COLO668 (cell line): ENCODE data around the gene PDE6D.
A peak's percentile ranks its signal among the peaks of the same experiment; 100 is the strongest.
"Not testable (repeated sequence)": the region's sequence is repeated elsewhere in the genome, so short reads cannot be mapped to it uniquely, and the experiment has no call there.

ENCODE experiments used
- DNase-seq: peaks from one replicate; lab custom pipeline; 2025; ENCODE audit not compliant: unreplicated experiment; lab: John Stamatoyannopoulos, UW

Gene PDE6D

DNA sequence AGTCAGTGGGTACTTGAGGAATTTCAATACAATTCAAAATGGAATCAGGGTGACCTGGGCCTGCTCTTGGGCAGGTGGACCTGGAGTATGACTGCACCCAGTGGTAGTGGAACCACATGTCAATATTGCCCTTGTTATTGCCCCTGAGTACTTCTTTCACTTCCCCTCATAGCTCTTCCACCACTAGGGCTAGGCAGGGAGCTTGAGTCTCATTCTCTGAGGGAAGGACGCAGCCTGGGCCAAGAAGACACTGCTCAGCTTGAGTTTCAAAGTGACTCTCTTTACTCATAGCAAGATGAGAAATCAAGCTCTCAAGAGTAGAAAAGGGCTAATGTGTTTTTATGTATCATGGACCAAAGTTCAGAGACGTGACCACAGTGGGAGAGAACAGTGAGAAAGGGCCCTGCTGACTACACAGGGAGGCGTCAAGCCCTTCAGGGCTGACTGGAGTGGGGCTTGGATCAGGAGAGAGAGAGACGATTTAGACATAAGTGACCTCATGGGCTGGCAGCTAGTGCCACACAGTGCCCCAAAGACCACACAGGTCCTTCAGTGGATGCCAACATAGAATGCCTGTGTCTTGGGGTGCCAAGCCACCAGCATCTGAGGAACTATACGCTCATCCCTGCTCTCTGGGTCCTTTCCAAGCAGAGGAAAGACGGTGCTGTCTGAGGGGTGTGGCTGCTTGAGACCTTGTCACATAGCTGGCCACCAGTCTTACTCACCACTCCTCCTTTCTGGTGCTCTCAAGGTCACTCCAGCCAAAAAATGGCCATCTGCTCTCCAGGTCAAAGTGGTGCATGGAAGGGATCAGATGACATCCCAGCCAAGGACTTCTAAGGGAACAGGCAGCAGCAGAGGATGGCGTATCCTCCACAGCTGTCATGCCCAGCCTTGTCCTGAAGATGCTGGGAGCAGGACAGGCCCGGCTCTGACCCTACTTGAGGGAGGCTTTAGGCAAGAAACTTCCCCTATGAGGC lies 59.8 kb downstream of the PDE6D start:
- DNase-seq: no peak

DNA sequence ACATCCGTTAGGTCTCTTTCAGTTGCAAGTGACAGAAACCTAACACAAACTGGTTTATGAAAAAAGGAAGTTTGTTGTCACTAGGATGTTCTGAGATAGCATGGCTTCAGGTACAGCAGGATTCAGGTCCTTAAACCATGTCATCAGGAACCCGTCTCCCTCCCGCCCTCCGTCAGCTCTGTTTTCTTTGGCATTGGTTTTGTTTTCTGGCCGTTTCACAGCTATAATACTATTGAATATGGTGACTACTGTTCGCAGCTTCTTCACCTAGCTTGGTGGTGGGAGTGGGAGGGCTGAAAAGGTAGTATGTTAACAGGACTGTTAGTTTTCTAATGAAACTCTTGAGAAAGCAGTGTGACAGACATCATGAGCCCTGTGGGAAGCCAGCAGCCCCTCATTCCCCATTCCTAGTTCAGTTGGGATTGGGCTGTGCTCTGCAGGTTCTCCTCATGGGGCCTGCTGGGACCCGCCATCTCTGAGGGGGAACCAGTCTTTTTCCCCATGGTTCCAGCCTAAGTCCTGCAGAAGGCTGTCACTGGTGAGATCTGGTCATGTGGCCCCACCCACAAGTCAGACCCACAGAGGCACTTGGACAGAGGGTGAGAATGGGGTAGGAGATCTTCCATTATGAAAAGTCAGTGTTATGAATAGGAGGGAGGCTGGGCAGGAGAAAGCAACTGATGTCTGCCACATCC lies 60.6 kb downstream of the PDE6D start:
- DNase-seq: no peak

DNA sequence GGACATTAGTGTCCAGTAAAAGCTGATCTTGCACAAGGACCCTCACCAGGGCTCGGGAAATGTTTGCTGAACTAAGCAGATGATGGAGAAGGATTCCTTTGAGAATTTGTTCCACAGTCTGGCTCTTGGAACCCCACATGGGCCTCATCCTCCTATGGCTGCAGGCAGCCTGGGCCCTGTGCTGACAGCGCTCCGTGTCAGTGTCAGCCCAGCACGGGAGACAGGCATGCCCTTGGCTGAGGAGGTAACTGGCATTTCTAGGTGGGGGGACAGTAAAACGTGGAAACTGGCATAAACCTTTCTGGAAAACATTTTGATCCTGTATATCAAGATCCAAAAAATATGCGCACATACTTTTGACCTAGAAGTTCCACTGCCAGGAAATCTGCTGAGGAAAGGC lies 62.3 kb downstream of the PDE6D start:
- no peak for DNase-seq

DNA sequence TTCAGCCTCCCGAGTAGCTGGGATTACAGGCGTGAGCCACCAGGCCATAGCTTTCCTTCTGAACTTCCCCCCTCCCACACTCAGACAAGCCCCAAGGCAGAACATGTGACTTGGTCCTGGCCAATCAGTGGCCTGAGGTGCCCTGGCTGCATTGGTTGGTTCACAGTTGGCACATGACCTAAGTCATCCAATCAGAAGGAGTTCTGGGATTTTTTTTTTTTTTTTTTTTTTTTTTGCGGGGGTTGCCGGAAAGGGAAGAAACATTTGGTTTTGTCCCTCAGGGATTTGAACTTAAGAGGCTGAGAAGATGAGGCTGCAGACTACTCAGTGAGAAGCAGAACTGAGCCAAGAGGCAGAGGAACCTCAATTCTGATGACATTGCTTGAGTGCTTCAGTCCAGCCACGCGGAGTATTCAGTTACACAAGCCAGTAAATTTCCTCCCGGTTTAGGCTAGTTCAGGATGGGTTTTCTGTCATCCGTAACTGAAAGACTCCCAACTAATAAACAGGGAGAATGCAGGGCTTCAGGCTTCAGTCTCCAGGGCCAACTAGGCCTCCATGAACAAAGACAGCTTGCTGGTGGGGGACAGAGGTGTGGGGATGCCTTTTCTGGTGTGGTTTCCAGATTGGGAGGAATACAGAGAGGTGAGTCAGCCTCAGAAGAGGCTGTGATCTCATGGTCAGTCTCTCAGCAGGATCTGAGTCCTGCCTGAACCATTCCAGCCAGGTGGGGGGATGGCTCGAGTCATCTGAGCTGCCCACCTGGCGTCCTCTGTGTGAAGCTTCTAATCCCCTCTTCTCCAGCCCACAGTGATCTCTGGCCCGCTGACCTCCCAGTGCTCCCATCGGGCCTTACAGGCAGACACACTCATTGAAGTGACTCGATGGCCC lies 63.6 kb downstream of the PDE6D start:
- DNase-seq: no peak

DNA sequence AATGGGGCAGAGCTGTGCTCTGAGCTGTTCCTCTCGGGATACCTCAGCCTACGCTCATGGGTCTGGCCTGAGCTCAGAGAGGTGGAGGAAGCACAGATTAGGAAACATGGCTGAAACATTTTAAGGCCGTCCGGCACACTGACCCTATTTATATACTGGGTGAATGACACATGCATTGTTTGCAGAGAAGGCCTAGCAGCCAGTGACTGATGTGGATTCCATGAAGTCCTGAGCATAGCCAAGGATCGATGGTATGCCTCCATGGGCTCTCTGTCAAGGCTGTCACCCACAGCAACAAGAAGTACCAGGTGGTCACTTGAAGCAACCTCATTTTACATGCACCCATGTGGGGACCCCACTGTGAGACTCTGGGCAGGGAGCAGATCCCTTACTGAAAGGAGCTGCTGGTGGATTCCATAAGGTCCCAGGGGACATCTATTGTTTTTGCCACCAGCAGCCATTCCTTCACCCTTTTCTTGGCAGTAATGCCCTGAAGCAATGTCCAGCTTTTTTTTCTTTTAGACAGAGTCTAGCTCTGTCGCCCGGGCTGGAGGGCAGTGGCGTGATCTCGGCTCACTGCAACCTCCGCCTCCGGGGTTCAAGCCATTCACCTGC lies 64.3 kb downstream of the PDE6D start:
- DNase-seq: no peak

DNA sequence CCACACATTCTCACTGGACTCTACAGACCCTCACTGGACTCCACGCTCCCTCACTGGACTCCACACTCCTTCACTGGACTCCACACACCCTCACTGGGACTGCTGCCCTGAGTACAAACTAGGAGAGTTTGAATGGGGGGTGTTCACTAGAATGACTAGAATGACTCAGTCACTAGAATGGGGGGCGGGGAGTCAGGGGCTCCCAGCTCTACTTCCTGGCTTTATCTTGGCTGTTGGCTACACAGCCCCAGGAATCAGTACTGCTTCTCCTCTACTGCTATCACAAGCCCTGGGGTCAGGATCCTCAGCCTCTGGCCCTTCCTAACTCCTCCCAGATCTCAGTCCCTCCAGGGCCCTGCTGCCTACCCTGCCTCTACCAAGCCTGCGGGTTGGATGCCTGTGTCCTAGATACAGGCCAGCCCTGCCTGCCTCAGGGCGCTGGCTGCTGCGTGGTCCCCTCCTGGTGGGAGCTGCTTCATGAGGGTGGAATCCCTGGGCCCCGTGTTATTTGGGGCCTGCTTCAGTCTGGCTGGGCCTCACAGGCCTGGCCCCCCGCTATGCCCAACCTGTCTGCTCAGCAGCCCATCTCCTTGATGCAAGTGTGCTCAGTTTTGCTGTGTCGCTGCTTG lies 65.0 kb downstream of the PDE6D start:
- no peak for DNase-seq

DNA sequence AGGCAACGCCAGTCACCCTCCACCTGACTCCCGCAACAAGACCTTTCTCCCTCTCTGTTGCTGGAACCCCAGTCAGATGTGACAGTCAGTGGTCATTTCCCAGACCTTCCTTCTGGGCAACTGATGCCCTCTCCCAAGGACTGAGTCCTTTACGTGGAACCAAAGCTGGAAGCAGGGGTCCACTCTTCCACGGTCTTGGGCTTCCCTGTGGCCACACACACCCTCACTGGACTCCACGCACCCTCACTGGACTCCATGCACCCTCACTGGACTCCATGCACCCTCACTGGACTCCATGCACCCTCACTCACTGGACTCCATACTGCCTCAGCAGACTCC lies 65.6 kb downstream of the PDE6D start:
- no peak for DNase-seq

DNA sequence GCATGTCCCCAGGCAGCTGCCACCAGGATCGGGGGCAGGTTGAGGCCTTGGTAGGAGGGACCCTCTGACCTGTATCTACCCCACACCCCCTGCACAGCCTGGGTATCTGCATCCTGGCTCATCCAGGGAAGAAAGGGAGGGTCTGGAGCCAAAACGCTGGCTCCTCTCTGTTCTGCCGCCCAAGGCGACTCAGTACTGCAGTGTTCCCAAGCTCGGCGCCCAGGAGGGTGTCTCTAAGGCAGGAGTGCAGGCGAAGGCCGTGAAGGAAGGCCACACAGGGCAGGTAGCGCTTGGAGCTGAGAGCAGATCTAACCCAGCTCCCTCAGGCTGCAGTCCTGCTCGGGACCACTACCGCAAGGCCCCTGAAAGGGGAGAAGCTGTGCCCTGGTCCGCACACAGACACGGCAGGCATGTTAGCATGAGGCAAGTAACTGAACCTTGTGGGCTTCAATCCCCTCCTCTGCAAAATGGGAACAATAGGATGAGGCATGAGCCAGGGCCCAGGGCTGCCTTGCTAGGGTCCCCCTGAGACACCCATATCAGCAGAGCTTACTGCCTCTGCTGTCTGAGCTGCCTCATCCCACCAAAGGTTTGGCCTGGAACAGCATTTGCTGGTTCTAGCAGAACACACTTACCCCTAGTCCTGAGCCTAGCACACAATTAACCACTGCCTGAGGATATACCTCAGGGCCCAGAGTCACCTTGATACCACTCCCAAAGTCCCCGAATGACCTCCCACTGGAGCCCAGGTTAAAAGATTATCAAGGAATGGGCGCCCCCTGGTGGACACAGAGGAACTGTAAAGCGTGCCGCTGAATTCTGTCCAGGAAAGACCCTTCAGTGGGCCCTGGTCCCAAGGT lies 66.2 kb downstream of the PDE6D start:
- peak; percentile 84 for DNase-seq

DNA sequence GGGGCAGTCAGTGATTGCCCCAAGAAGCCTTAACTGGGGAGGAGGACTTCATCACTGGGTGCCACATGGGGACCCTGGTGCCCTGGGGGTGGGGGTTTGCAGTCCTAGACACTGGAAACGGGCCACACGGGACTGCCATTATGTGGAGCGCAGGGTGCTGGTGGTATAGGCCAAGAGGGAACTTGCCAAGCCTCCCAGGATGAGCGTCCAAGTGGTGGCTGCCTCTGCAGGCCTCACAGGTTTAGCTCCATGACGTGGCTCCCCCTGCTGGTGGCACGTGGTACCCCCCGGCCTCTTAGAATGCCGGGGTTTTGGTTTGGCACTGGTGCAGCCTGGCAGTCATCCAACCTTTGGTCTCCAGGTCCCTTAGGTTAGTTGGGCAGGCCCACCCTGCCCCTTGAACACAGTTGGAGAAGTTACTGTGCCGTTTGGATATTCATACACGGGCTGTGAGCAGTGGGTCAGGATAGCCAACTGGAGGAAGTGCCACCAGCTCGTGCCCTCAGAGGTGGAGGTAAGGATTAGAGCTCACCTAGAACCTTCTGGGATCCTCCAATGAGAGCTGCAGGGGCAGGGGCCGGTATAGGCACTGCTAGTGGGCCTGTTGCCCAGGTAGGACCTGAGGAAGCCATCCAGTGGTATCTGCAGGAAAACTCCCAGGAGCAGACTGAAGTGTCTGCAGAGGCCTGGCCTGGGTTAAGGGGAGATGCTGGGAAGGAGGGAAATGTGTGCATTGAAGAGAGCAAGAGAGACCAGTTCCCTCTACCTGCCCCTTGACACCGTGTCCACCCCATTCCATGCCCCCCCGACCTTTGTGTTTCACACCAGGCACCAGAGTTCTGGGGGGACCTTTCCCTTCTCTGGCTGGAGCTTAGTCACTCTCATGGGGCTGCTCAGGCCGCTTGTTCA lies 67.1 kb downstream of the PDE6D start:
- peak; percentile 88 for DNase-seq

DNA sequence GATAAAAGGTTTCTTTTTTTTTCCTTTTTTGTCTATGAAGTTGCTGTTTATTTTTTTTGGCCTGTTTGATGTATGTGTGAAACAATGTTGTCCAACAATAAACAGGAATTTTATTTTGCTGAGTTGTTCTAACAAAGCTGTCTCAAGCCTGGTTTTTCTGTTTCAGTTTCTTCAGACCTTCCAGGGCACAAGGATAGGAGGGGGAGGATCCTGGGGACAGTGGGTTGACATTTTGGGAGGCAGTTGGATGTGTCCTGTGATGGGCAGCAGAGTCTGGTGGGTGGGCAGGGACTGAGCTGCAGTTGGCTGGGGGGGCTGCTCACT lies 67.7 kb downstream of the PDE6D start:
- not testable (repeated sequence) for DNase-seq

DNA sequence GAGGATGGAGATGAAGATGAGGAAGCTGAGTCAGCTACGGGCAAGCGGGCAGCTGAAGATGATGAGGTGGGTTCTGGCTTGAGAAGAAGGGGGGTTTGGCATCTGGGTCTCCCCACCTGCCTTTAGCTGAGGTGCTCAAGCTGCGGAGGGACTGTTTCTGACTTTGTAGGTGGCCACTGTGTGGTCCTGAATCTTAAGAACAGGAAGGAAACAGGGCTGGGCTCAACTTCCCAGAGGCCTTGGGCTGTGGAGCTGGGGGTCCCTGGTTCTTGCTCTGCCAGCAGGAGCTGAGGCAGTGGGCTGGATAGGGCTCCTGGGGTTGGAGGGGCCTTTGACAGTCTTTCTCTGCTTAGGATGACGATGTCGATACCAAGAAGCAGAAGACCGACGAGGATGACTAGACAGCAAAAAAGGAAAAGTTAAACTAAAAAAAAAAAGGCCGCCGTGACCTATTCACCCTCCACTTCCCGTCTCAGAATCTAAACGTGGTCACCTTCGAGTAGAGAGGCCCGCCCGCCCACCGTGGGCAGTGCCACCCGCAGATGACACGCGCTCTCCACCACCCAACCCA lies 68.5 kb downstream of the PDE6D start:
- not testable (repeated sequence) for DNase-seq

DNA sequence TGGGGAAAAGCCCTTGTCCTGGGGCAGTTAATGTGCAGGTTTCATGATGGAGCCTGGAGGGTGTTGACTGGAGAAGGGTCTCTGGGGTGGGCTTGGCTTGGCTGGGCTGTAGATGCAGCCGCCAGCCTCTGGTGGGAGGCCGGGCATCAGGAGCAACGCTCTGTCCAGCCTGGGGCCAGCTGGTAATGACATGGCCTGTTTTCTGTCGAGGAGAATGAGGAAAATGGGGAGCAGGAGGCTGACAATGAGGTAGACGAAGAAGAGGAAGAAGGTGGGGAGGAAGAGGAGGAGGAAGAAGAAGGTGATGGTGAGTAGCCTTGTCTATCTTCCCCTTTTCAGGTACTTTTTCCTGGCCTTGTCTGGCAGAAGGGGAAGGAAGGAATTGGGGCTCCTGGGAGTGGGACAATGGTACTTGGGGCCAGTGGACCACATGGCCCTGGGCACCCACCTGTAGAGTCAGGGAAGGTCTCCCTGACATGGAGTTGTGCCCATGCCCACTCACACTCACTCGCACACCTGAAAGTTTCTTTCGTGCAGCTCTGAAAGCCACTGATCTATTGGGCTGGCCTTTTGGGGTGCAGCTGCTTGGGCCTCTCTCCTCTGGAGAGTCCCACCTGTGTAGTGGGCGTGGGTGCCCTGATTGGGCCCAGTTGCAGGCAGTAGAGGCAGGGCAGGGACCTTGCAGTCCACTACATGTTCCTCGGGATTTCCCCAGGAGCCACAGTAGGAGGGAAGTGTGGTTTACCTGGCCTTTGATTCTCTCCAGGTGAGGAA lies 69.2 kb downstream of the PDE6D start:
- DNase-seq: no peak

DNA sequence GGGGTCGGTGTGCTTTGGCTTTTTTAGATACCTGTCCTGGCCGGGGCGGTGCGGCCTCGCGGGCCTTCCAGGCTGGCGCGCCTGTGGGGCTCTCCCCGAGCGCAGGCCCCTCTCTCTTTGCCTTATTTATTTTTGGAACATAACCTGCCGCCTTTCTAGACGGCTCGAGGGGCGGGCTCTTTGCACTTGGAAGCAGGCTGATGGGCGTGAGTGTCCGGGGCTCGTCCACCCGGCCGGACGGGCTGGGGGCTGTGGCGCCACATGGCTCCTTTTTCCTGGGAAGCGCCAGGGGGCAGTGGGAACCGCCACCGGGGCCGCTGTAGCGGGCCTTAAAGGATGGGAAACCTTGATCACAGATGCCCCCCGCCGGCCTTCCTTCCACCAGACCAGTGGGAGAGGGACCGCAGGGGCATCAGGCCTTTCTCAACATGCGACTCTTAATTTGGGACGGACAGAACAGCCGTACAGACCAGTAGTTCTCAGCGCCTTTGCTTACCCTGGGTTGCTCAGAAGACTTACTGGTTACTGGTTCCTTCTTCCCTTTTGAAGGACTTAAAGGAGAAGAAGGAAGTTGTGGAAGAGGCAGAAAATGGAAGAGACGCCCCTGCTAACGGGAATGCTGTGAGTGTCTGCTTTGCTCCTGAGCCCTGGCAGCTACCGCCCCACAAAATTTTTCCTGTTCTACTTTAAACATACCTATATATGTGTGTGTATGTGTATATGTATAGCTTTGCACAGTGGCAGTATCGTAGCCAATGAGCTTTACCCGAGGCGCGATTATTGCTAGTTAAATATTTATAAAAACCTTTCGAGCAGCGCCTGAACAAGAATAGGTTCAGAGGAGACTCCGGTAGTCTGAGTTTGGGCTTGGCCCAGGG lies 70.0 kb downstream of the PDE6D start:
- DNase-seq: peak; percentile 47

DNA sequence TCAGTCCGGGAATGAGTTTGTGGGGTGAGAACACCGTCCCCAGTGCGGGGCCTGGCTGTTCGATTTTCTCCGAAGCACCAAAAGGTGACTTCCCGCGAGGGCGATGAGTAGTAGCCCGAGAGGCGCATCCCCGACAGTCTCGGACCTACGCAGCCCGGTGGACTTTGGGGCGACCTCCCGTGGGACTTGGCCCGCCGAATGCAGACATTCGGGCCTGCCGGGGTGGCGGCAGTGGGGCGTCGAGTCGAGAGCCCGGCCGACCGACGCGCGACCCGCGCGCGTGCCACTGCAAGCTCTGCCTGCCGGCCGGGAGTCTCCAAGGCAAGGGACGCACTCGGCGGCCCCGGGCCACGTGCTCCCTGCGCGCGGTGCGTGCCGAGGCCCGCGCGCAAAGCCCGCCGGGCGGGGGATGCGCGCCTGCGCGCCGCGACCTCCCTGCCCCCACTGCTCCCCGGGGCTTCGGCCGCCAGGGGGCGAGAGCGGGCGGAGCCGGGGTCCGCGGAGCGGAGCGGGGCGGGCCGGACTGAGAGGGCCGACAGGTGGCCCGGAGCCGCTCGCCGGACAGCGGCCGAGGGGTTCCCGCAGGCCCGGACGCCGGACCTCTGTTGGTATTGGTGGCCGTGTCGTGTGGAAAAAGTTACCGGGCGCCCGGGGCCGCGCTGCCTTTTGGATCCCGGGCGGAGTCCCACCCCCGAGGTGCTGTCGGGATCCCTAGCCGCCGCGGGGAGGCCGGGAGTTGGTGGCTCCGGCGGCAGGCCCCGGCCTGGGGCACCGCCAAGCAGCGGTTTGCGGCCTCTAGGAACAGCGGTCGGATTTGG lies 70.9 kb downstream of the PDE6D start:
- DNase-seq: peak; percentile 94

DNA sequence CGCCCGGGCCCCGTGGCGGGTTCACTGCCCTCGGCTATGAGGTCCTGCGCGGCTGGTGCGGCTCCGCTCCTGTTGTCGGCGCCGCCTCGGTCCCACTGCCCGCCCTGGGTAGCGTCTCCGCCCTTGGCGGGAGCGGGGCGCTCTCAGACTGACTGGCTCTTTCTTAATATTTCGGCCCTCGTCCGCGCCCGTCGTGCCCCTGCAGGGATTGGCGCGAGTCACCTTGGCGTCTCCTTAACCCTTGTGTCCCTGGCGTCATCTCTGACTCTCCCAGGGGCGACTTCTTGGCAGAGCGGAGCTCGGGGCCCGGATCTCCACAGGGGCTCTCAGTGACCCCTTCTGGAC lies 71.5 kb downstream of the PDE6D start:
- DNase-seq: peak; percentile 65
